Measurements from ENCODE around the gene HDAC7.

Gene HDAC7

DNA sequence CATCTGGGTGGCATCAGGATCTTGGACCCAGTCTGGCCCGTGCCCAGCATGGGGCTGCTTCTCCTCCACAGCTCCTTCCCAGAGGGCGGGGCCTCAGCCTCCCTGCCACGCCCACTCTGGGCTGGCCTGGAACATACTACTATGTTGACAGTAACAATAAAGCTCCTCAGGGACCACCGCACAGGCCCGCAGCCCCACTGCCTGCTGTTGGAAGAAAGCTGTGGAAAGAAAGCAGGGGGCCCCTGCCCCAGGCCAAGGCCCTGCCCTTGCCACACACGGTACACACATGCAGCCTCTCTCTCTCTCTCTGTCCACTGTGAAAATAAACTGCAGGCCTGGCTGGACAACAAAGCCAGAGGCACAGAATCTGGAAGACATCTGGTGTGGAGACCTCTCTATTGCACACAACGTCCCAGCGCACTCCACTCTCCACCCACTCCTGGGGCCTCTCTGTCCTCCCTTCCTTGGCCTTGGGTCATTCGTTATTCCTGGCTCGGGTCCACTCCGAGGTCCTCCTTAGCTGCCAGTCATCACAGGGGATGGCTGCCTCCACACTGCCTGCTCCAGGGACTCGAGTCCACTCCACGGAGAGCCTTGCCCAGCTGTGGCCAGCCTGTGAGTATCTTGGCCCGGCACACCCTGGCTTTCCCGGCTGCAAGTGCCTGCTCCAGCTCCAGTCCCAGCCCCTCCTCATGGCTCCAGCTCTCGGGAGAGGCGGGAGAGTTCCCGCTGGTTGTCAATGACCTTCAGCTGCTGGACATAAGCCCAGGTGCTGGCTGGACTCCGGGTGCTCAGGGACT is 82.6 kb downstream of the HDAC7 start:
- TF ChIP-seq, protein P1, sequence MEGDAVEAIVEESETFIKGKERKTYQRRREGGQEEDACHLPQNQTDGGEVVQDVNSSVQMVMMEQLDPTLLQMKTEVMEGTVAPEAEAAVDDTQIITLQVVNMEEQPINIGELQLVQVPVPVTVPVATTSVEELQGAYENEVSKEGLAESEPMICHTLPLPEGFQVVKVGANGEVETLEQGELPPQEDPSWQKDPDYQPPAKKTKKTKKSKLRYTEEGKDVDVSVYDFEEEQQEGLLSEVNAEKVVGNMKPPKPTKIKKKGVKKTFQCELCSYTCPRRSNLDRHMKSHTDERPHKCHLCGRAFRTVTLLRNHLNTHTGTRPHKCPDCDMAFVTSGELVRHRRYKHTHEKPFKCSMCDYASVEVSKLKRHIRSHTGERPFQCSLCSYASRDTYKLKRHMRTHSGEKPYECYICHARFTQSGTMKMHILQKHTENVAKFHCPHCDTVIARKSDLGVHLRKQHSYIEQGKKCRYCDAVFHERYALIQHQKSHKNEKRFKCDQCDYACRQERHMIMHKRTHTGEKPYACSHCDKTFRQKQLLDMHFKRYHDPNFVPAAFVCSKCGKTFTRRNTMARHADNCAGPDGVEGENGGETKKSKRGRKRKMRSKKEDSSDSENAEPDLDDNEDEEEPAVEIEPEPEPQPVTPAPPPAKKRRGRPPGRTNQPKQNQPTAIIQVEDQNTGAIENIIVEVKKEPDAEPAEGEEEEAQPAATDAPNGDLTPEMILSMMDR (IDR thresholded peaks at IDR 0.05; ENCODE audit: low read depth, low read length), result no peak
- H3K4me3 ChIP-seq (replicated peaks in 1 of 2; ENCODE audit: low read depth in 2 of 2, low read length in 2 of 2), result no peak overlapping the region
- peak; percentile 75 to 91 for DNase-seq (ENCODE audit: low read depth in 2 of 2)

DNA sequence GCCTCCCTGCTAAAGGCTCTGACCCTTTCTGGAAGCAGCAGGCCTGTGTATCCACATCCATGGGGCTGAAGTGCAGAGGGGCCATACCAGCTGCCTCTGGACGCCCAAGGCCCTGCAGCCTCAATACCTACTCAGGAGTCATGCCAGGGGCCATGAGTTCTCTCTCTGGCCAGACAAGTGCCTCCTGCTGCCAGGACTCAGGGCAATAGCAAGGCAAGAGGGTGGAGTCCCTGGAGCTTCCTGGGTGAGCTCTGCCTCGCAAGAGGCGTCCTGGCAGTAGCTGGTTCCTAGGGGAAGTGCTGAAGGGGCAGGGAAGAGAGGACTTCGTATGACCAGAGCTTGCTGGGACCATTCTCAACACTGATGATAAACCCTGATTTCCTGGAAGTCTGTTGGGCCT is 83.5 kb downstream of the HDAC7 start:
- DNase-seq (ENCODE audit: low read depth in 2 of 2), result no peak
- TF ChIP-seq, protein P1 (IDR thresholded peaks at IDR 0.05; ENCODE audit: low read depth, low read length), result no peak
- no peak overlapping the region for H3K4me3 ChIP-seq (replicated peaks in 1 of 2; ENCODE audit: low read depth in 2 of 2, low read length in 2 of 2)

DNA sequence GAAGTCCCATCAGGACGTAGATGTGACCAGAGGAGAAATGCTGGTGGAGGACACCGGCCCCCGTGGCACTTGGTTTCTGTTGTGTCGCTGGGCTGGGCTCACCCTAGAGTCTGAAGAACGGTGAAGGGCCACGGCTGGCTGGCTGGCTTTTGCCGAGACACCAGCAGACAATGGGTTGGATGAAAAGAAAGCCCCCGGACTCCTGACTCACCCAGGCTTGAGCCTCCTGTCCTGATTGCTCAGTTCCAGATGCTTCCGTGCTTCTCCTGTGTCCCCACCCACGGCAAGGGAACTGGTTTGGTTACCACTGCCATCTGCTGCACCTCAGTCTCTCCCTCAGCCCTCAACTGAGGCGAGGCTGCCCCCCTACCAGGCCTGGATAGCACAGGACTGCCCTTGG is 84.1 kb downstream of the HDAC7 start:
- peak in 1 of 2 donors; percentile 39 for DNase-seq (ENCODE audit: low read depth in 2 of 2)
- H3K4me3 ChIP-seq (replicated peaks in 1 of 2; ENCODE audit: low read depth in 2 of 2, low read length in 2 of 2), result no peak overlapping the region
- TF ChIP-seq, protein P1 (IDR thresholded peaks at IDR 0.05; ENCODE audit: low read depth, low read length), result no peak

DNA sequence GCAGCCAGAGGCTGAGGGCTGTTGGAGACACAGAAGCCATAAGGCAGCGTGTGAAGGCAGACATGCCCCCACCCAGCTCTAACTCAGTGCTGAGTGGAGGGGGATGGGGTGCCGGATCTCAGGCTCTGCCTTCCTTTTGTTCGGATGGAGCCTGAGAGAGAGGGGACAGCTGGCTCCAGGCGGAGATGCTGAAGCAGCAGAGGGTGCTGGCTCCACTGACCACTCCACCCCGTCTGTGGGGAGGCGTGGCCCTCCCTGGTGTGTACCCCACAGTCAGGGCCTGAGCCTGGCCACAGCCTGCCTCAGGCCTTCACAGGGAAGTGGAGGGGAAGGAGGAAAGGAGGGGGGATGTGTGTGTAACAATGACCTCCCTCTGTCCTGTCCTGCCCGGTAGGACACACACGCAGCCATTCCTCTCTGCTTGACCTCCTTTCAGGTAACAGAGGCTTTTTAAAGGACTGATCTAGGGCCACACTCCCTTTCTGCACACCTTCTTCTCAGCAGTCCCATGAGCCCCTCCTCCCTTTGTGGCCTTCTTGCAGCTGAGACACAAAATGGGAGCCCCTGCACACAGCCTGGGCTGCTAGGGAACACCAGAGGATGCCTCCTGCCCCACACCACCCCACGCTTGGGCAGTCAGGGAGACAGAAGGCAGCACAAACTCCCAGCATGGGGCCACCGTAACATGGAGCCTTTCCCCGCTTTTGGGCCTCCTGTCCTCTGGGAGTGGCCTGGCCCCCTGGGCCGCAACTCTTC is 84.8 kb downstream of the HDAC7 start:
- TF ChIP-seq, protein P1 (IDR thresholded peaks at IDR 0.05; ENCODE audit: low read depth, low read length), result no peak
- no peak for DNase-seq (ENCODE audit: low read depth in 2 of 2)
- no peak overlapping the region for H3K4me3 ChIP-seq (replicated peaks in 1 of 2; ENCODE audit: low read depth in 2 of 2, low read length in 2 of 2)

DNA sequence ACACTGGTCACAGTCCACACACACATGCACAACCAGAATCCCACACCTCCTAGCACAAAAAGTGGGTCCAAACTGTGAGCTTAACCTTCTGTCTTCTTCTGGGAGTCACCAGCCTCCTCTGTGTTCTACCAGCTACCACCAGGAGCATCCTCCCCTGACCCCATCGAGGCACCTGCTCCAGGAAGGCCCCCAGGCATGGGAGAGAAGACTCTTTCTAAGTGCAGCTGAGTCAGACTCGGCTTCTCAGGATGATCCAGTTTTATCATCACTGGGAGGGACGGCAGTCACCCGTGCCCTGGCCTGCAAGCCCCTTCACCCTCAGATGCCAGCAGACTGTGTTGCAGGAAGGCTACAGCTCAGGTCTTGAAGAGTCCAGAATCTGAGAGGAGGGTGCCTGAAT is 86.6 kb downstream of the HDAC7 start:
- TF ChIP-seq, protein P1 (IDR thresholded peaks at IDR 0.05; ENCODE audit: low read depth, low read length), result no peak

More for the DNA sequence above, 86.6 kb downstream of the HDAC7 start:
- no peak overlapping the region for H3K4me3 ChIP-seq (replicated peaks in 1 of 2; ENCODE audit: low read depth in 2 of 2, low read length in 2 of 2)
- DNase-seq (ENCODE audit: low read depth in 2 of 2), result no peak

Data from cardiac fibroblast (primary cell).